ENCODE measurements around the gene RBM41.

Gene RBM41

GRCh38 chrX:107025545-107025944 lies 93.1 kb downstream of the RBM41 start:
- no peak for DNase-seq

- DNase-seq, result no peak
Observed at GRCh38 chrX:107014936-107015335, 103.7 kb downstream of the RBM41 start.

All from islet precursor cell (in vitro differentiated cells).